ENCODE data around the gene POLR1A.

GRCh38 chr2:86064006-86064405 lies 41.7 kb downstream of the POLR1A start:
- TF ChIP-seq CTCF (IDR thresholded peaks at IDR 0.05): no peak
- TF ChIP-seq EP300 (IDR thresholded peaks at IDR 0.05): no peak
- no peak for TF ChIP-seq POLR2A (IDR thresholded peaks at IDR 0.05)

Data from tibial nerve (tissue), 4 donors.